Neural crest cell (in vitro differentiated cells): ENCODE results near the gene SCN2A. TPM values are rescaled to one million over a fixed set of nuclear protein-coding genes. Genes with fewer than 3 reads are reported as not detected.
A peak's percentile ranks its signal among the peaks of the same experiment; 100 is the strongest.

Experiments used
- DNase-seq: peaks from one replicate; pipeline ENCODE4 v3.0.0; 2021; ENCODE audit warnings: low read depth, mixed read lengths, low spot score
- H3K27ac Mint-ChIP-seq: one replicate; pipeline ENCODE4 v1.8.0; 2021; ENCODE audit warnings: mild to moderate bottlenecking, mixed read lengths; ENCODE audit not compliant: unreplicated experiment
- H3K27me3 Mint-ChIP-seq: 2 replicates; pipeline ENCODE4 v1.8.0; 2021; ENCODE audit warnings: low read depth, mild to moderate bottlenecking, mixed read lengths
- H3K36me3 Mint-ChIP-seq: 2 replicates; pipeline ENCODE4 v1.8.0; 2021; ENCODE audit warnings: low read depth, mild to moderate bottlenecking, mixed read lengths
- H3K4me1 Mint-ChIP-seq: 2 replicates; pipeline ENCODE4 v1.8.0; 2021; ENCODE audit warnings: mixed read lengths
- H3K4me3 Mint-ChIP-seq: one replicate; pipeline ENCODE4 v1.8.0; 2021; ENCODE audit warnings: mild to moderate bottlenecking, mixed read lengths
- H3K9me3 Mint-ChIP-seq: 2 replicates; pipeline ENCODE4 v1.8.0; 2021; ENCODE audit warnings: mixed read lengths
- total RNA-seq: library from RNA; stranded (reverse); gene quantifications from 2 replicates; pipeline ENCODE4 v1.2.1, GENCODE V29; 2021
- TF ChIP-seq, protein P1 (sequence below): fragments of 200-600 bp; sonication (generic); conservative IDR thresholded peaks from 2 replicates; pipeline ENCODE4 v1.5.0; 2021; ENCODE audit warnings: antibody characterized with exemption, mild to moderate bottlenecking

The SCN2A gene
- total RNA-seq, 1 donor from 2014 or later, result 0.47 TPM

DNA sequence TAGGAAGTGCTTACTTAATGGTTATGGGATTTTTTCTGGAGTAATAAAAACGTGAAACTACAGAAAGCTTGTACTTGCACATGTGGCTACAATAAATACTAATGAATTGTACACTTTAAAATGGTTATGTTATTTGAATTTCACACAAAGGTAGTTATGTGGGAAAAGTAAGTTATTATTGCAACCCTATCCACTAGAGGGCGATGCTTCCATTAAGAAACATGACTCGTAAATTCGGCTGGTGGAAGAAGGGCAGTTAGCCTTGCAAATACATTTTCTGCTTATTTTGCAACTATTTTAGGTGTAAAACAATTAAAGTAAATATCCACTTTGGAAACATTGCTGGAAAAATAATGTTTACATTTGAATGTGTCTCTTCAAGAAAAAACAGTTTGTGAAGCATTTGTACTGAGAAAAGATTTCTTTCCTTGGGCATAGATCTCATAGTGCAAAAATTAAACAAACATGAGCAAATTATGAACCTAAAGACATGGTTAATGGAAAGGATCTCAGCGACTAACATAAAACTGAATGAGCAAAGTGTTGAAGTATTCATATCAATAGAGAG is 162.2 kb downstream of the SCN2A start:
- no peak overlapping the region for H3K27ac Mint-ChIP-seq
- TF ChIP-seq, protein P1, sequence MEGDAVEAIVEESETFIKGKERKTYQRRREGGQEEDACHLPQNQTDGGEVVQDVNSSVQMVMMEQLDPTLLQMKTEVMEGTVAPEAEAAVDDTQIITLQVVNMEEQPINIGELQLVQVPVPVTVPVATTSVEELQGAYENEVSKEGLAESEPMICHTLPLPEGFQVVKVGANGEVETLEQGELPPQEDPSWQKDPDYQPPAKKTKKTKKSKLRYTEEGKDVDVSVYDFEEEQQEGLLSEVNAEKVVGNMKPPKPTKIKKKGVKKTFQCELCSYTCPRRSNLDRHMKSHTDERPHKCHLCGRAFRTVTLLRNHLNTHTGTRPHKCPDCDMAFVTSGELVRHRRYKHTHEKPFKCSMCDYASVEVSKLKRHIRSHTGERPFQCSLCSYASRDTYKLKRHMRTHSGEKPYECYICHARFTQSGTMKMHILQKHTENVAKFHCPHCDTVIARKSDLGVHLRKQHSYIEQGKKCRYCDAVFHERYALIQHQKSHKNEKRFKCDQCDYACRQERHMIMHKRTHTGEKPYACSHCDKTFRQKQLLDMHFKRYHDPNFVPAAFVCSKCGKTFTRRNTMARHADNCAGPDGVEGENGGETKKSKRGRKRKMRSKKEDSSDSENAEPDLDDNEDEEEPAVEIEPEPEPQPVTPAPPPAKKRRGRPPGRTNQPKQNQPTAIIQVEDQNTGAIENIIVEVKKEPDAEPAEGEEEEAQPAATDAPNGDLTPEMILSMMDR, result peak; percentile 92
- H3K4me3 Mint-ChIP-seq, result no peak overlapping the region

DNA sequence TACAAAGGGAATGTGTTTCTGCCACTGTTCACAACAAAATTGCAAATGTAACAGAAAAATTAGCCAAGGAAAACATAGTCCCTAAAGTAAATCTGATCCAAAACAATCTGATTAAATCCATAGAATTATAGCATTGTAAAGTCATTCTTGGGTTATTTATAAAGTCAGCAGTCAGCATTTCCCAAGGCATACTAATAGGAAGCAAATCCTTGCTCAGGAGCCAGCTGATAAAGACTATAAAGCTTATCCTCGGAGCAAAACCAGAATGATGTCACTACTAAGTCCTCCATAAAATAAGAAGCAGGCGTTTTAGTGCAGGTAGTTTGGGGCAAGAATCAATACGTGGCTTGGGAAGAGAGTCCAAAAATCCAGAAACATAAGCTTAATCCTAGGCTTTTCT is 162.9 kb downstream of the SCN2A start:
- DNase-seq, result no peak
- Mint-ChIP-seq H3K27ac (no peak overlapping the region), H3K36me3 (no peaks in the 10 kb centered on the region), H3K27me3 (no peaks in the 10 kb centered on the region), H3K4me1 (peaks cover 26% of the 10 kb centered on the region), H3K9me3 (no peaks in the 10 kb centered on the region), H3K4me3 (no peak overlapping the region)
- TF ChIP-seq, protein P1, result no peak

More for the DNA sequence above, 162.2 kb downstream of the SCN2A start:
- peak; percentile 9 for DNase-seq
- Mint-ChIP-seq H3K9me3 (no peaks in the 10 kb centered on the region), H3K4me1 (peaks cover 21% of the 10 kb centered on the region), H3K36me3 (no peaks in the 10 kb centered on the region), H3K27me3 (no peaks in the 10 kb centered on the region)

DNA sequence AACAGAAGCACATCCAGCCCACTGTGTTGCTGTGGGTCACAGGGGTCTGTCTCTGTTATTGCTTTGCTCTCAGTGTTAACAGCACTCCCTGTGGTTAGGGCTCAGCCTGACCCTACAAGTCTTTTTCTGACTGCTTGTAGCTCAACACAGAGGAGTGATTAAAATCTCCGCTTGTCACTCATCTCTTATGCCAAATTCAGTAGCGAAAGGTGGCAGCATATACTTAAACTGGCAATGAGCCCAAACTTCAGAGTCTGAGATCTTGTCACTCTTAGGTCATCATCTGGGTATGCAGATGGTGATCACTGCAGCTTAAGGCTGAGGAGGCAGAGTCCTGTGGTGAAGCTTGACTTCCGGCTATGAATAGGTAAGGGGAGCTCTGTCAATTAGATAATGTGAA is 167.0 kb downstream of the SCN2A start:
- H3K4me3 Mint-ChIP-seq, result no peak overlapping the region
- H3K27me3 Mint-ChIP-seq, result no peaks in the 10 kb centered on the region
- TF ChIP-seq, protein P1, result no peak
- H3K27ac Mint-ChIP-seq, result no peak overlapping the region
- peaks cover 2% of the 10 kb centered on the region for H3K36me3 Mint-ChIP-seq
- H3K4me1 Mint-ChIP-seq, result peaks cover 33% of the 10 kb centered on the region
- peak; percentile 10 for DNase-seq
- H3K9me3 Mint-ChIP-seq, result peaks cover 3% of the 10 kb centered on the region

DNA sequence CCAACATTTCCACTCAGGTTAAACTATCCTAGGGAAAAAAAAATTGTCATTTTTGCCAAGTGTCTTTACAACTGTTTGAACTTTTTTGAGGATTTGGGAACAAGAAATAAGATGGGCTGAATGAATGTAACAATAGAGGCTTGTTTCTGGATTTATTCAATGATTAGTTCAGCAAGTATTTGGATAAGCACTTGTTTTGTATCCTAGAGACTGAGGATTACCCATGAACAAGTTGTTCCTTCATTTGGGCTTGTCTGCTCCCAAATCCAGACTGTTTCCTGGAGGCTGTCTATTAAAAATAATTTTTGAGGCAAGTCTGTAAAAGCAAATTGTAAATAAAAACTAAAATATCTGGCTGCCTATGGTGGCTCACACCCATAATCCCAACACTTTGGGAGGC is 168.3 kb downstream of the SCN2A start:
- Mint-ChIP-seq H3K36me3 (peaks cover 2% of the 10 kb centered on the region), H3K4me3 (no peak overlapping the region), H3K27me3 (no peaks in the 10 kb centered on the region), H3K4me1 (peaks cover 26% of the 10 kb centered on the region), H3K9me3 (peaks cover 3% of the 10 kb centered on the region), H3K27ac (no peak overlapping the region)
- DNase-seq, result no peak
- TF ChIP-seq, protein P1, result no peak

DNA sequence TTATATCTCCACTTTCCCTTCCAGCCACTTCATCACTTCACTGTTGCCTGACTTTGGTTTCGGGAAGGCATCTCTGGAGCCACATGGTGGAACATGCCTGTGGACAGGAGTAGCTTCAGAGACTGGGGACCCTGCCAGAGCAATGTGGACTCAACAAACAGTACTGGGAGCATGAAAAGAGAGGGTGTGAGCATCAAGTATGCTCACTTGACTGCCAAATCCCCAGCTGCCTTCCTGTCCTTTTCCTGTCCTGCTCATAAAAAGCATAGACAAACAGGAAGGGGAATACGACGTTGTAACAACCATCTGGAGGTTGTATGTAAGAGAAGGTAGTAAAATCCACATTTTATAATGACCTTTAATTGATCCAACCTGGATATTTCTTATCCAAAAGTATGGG is 169.0 kb downstream of the SCN2A start:
- TF ChIP-seq, protein P1, result no peak
- H3K36me3 Mint-ChIP-seq, result peaks cover 2% of the 10 kb centered on the region
- H3K9me3 Mint-ChIP-seq, result peaks cover 3% of the 10 kb centered on the region
- H3K27me3 Mint-ChIP-seq, result no peaks in the 10 kb centered on the region
- no peak for DNase-seq
- H3K4me1 Mint-ChIP-seq, result peaks cover 23% of the 10 kb centered on the region
- H3K4me3 Mint-ChIP-seq, result no peak overlapping the region
- H3K27ac Mint-ChIP-seq, result no peak overlapping the region
